Brain microvascular endothelial cell (primary cell): ENCODE results near the gene CNN2.

Source experiments
- DNase-seq: peaks from one replicate; pipeline ENCODE4 v3.0.0-alpha.2; 2020
- H3K27ac ChIP-seq: fragments of 250-450 bp; sonication (Bioruptor Pico); 2 replicates; pipeline ENCODE4 v1.5.1; 2020; ENCODE audit warnings: mild to moderate bottlenecking, moderate library complexity
- H3K27me3 ChIP-seq: fragments of 250-450 bp; sonication (Bioruptor Pico); replicated peaks from 2 replicates; pipeline ENCODE4 v1.5.1; 2020; ENCODE audit warnings: mild to moderate bottlenecking
- H3K36me3 ChIP-seq: fragments of 250-450 bp; sonication (Bioruptor Pico); replicated peaks from 2 replicates; pipeline ENCODE4 v1.5.1; 2020; ENCODE audit warnings: mild to moderate bottlenecking
- H3K4me3 ChIP-seq: 2 replicates; pipeline ENCODE4 v1.5.1; 2011; ENCODE audit warnings: low read depth, mild to moderate bottlenecking, control low read depth, low read length, moderate library complexity
- in situ Hi-C: cut with HindIII; loops from 2 replicates; pipeline ENCODE4 v1.10.0; 2017; ENCODE audit warnings: low sequenced_read_pairs, low pct_ligation_motif_present
- TF ChIP-seq, protein P1 (sequence below): IDR thresholded peaks from 2 replicates; pipeline ENCODE4 v1.5.1; 2011; ENCODE audit warnings: low read depth, mild to moderate bottlenecking, moderate library complexity, low read length, control low read depth, inconsistent platforms; ENCODE audit errors: missing control alignments

CNN2 gene

DNA sequence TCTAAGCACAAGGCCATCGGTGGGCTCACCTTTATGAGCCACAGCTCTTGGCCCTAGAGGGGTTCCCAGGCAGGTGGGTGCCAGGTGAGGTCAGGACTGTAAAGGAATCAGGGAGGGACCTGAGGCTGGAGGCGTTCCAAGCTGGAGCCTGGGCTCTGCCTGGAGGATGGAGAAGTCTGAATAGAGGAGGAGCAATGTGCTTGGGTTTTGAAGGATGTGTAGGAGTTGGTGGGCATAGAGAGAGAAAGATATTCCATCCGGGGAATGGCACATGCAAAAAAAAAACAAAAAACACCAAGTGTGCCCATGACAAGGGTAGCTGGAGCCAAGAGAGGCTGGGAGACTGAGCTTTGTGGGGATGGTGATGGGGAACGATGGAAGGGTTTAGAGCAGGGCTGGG lies 23.8 kb upstream of the CNN2 start:
- no peak overlapping the region for H3K4me3 ChIP-seq
- no peak overlapping the region for H3K27ac ChIP-seq
- H3K36me3 ChIP-seq = no peaks in the 10 kb centered on the region
- in situ Hi-C loops = no loop called here
- TF ChIP-seq, protein P1, sequence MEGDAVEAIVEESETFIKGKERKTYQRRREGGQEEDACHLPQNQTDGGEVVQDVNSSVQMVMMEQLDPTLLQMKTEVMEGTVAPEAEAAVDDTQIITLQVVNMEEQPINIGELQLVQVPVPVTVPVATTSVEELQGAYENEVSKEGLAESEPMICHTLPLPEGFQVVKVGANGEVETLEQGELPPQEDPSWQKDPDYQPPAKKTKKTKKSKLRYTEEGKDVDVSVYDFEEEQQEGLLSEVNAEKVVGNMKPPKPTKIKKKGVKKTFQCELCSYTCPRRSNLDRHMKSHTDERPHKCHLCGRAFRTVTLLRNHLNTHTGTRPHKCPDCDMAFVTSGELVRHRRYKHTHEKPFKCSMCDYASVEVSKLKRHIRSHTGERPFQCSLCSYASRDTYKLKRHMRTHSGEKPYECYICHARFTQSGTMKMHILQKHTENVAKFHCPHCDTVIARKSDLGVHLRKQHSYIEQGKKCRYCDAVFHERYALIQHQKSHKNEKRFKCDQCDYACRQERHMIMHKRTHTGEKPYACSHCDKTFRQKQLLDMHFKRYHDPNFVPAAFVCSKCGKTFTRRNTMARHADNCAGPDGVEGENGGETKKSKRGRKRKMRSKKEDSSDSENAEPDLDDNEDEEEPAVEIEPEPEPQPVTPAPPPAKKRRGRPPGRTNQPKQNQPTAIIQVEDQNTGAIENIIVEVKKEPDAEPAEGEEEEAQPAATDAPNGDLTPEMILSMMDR = no peak
- DNase-seq = no peak
- H3K27me3 ChIP-seq = peaks cover 33% of the 10 kb centered on the region

DNA sequence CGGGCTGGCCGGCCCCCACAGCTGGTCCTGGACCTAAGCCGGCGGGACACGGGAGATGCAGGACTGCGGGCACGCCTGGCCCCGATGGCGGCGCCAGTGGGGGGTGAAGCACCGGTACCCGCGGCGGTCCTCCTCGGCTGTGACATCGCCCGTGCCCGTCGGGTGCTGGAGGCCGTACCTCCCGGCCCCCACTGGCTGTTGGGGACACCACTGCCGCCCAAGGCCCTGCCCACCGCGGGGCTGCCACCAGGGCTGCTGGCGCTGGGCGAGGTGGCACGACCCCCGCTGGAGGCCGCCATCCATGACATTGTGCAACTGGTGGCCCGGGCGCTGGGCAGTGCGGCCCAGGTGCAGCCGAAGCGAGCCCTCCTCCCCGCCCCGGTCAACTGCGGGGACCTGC lies 23.1 kb upstream of the CNN2 start:
- Histone ChIP-seq H3K36me3 (no peaks in the 10 kb centered on the region), H3K27ac (no peak overlapping the region), H3K4me3 (no peak overlapping the region), H3K27me3 (peaks cover 27% of the 10 kb centered on the region)
- in situ Hi-C loops = no loop called here
- TF ChIP-seq, protein P1 = no peak
- no peak for DNase-seq

DNA sequence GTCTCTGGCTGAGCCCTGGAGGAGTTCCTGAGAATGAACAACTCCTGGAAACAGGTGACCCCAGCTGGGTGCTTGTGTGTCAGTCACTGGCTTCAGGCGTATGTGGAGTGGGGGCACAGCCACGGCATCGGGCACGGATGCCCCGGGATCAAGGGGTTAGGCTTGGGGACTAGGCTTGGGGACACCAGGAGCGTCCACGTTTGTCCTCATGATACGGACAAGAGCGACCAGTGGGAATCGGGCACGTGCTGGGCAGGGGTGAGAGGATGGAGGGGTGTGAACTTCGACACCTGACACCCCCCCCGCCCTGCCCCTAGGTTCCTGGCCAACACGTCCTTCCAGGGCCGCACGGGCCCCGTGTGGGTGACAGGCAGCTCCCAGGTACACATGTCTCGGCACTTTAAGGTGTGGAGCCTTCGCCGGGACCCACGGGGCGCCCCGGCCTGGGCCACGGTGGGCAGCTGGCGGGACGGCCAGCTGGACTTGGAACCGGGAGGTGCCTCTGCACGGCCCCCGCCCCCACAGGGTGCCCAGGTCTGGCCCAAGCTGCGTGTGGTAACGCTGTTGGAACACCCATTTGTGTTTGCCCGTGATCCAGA lies 22.1 kb upstream of the CNN2 start:
- H3K27ac ChIP-seq = no peak overlapping the region
- in situ Hi-C loops = no loop called here
- TF ChIP-seq, protein P1 = no peak
- peaks cover 21% of the 10 kb centered on the region for H3K27me3 ChIP-seq
- DNase-seq = no peak
- no peak overlapping the region for H3K4me3 ChIP-seq
- H3K36me3 ChIP-seq = peaks cover 5% of the 10 kb centered on the region

DNA sequence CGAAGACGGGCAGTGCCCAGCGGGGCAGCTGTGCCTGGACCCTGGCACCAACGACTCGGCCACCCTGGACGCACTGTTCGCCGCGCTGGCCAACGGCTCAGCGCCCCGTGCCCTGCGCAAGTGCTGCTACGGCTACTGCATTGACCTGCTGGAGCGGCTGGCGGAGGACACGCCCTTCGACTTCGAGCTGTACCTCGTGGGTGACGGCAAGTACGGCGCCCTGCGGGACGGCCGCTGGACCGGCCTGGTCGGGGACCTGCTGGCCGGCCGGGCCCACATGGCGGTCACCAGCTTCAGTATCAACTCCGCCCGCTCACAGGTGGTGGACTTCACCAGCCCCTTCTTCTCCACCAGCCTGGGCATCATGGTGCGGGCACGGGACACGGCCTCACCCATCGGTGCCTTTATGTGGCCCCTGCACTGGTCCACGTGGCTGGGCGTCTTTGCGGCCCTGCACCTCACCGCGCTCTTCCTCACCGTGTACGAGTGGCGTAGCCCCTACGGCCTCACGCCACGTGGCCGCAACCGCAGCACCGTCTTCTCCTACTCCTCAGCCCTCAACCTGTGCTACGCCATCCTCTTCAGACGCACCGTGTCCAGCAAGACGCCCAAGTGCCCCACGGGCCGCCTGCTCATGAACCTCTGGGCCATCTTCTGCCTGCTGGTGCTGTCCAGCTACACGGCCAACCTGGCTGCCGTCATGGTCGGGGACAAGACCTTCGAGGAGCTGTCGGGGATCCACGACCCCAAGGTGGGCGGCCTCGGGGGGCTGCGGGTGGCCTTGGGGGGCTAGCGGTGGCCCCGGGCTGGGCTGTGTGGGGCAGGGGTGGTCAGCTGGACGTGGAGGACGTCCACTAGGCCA lies 21.4 kb upstream of the CNN2 start:
- H3K4me3 ChIP-seq = no peak overlapping the region
- TF ChIP-seq, protein P1 = no peak
- DNase-seq = no peak
- H3K27ac ChIP-seq = no peak overlapping the region
- peaks cover 14% of the 10 kb centered on the region for H3K27me3 ChIP-seq
- peaks cover 8% of the 10 kb centered on the region for H3K36me3 ChIP-seq
- in situ Hi-C loops = no loop called here

DNA sequence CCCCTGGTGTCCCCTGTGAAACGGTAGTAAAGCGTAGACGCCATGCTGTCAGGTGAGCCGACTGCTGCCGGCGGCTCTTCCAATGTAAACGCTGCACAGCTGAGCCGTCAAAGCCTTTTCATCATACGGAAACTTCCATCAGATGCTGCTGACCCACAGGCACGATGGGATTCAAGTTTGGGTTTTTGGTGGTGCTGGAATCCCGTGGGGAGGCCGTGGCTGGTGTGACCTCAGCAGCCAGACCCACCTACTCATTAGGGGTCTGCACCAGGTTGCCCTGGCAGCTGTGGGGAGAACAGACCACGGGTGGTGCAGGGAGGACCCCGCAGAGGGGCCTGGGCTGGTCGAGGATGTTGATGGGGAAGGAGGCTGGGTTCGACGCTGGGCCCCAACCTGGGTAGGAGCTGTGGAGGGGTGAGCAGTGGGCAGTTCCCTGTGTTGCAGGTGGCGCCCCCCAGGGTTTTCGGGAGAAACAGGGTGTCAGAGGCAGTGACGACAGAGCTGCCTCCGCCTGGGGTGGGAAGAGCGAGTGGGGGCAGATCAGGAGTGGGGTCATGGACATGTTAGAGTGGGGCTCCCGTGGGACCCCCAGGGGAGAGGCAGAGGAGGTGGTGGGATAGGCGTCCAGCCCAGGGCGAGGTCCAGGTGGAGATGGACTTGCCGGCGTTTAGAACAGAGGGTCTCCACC lies 19.6 kb upstream of the CNN2 start:
- Histone ChIP-seq H3K4me3 (no peak overlapping the region), H3K36me3 (peaks cover 22% of the 10 kb centered on the region), H3K27ac (no peak overlapping the region), H3K27me3 (no peaks in the 10 kb centered on the region)
- in situ Hi-C loops = no loop called here
- TF ChIP-seq, protein P1 = peak; percentile 19
- no peak for DNase-seq
